Fibroblast of lung (primary cell): ENCODE data around the gene CCDC7. TPM values are rescaled to one million over a fixed set of nuclear protein-coding genes. Genes with fewer than 3 reads are reported as not detected.
"Not testable (repeated sequence)": the region's sequence is repeated elsewhere in the genome, so short reads cannot be mapped to it uniquely, and the experiment has no call there.

ENCODE experiments used
- DNase-seq, 2 donors: peaks; one replicate each; pipeline versions ENCODE4 v3.0.0 to v3.0.0-alpha.2; 2010; ENCODE audit warnings: low read depth in 2 of 2
- H2AFZ ChIP-seq: 2 replicates; pipeline ENCODE4 v1.5.1; 2012; ENCODE audit warnings: low read length, control low read depth, inconsistent platforms
- H3K27ac ChIP-seq: 2 replicates; pipeline ENCODE4 v1.5.1; 2011; ENCODE audit warnings: low read length, control low read depth; ENCODE audit not compliant: insufficient read depth
- H3K27me3 ChIP-seq: 2 replicates; pipeline ENCODE4 v1.5.1; 2011; ENCODE audit warnings: mild to moderate bottlenecking, low read length; ENCODE audit not compliant: control insufficient read depth, insufficient read depth
- H3K36me3 ChIP-seq: 2 replicates; pipeline ENCODE4 v1.5.1; 2011; ENCODE audit warnings: low read length; ENCODE audit not compliant: control insufficient read depth, insufficient read depth
- H3K4me1 ChIP-seq: 2 replicates; pipeline ENCODE4 v1.5.1; 2011; ENCODE audit warnings: low read length; ENCODE audit not compliant: control insufficient read depth, insufficient read depth; ENCODE audit errors: extremely low read depth
- H3K4me2 ChIP-seq: 2 replicates; pipeline ENCODE4 v1.5.1; 2011; ENCODE audit warnings: low read length, control low read depth; ENCODE audit not compliant: insufficient read depth; ENCODE audit errors: extremely low read depth
- H3K4me3 ChIP-seq, 4 experiments: fragments of 200-600 bp in 1 of 4; sonication (generic) in 1 of 4; replicated peaks in 1 of 4; 2 replicates each; pipeline ENCODE4 v1.5.1; 2011 to 2016; ENCODE audit warnings: low read length in 4 of 4, low read depth in 3 of 4, mild to moderate bottlenecking in 3 of 4, control low read depth in 2 of 4, inconsistent platforms in 1 of 4, mixed read lengths in 1 of 4; ENCODE audit not compliant: insufficient read depth in 1 of 4; ENCODE audit errors: control extremely low read depth in 1 of 4
- H3K79me2 ChIP-seq: 2 replicates; pipeline ENCODE4 v1.5.1; 2012; ENCODE audit warnings: mild to moderate bottlenecking, low read length, inconsistent platforms; ENCODE audit not compliant: control insufficient read depth, insufficient read depth
- H3K9ac ChIP-seq: 2 replicates; pipeline ENCODE4 v1.5.1; 2011; ENCODE audit warnings: mild to moderate bottlenecking, low read length, control low read depth; ENCODE audit not compliant: insufficient read depth
- H3K9me3 ChIP-seq: 2 replicates; pipeline ENCODE4 v1.5.1; 2012; ENCODE audit warnings: low read depth, low read length; ENCODE audit not compliant: control insufficient read depth, insufficient read depth
- H4K20me1 ChIP-seq: 2 replicates; pipeline ENCODE4 v1.5.1; 2011; ENCODE audit warnings: low read length; ENCODE audit not compliant: control insufficient read depth, insufficient read depth; ENCODE audit errors: extremely low read depth
- EZH2 ChIP-seq: IDR thresholded peaks from 2 replicates; pipeline ENCODE4 v1.5.1; 2012; ENCODE audit warnings: low read length, control low read depth, mild to moderate bottlenecking; ENCODE audit errors: missing control alignments
- polyA plus RNA-seq, 2 donors: library from polyadenylated mRNA; depleted of rRNA in 1 of 2; stranded (reverse) in 1 of 2; unstranded in 1 of 2; fragments of >200 nt; gene quantifications; 2 replicates each; pipeline ENCODE4 v1.2.1, GENCODE V29; 2011 to 2012; ENCODE audit warnings: missing spikeins in 1 of 2
- total RNA-seq: library from RNA; depleted of rRNA; stranded (reverse); fragments of >200 nt; gene quantifications from 2 replicates; pipeline ENCODE4 v1.2.1, GENCODE V29; 2014
- TF ChIP-seq, protein P1 (sequence below), 2 donors: IDR thresholded peaks in 1 of 2; conservative IDR thresholded peaks in 1 of 2; 1 replicate in 1 of 2; 2 replicates in 1 of 2; pipeline ENCODE4 v1.5.1; 2011 to 2012; ENCODE audit warnings: low read length in 2 of 2, control low read depth in 1 of 2, inconsistent platforms in 1 of 2, low read depth in 1 of 2, mild to moderate bottlenecking in 1 of 2

Gene CCDC7
- total and polyA plus RNA-seq, 2 donors (not counting 1 experiment from before 2014, with no cell fraction given): 1.0 to 19.5 TPM

DNA sequence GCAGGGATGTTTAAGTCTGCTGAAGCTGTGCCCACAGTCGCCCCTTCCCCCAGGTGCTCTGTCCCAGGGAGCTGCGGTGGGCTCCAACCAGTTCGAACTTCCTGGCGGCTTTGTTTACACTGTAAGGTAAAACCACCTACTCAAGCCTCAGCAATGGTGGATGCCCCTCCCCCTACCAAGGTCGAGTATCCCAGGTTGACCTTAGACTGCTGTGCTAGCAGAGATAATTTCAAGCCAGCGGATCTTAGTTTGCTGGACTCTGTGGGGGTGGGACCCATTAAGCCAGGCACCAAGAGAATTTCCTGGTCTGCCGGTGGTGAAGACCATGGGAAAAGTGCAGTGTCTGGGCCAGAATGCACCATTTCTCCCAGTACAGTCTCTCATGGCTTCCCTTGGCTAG lies 56.0 kb downstream of the CCDC7 start:
- Histone ChIP-seq H3K4me3 (no peak overlapping the region), H3K9me3 (no peaks in the 10 kb centered on the region), H3K27ac (no peak overlapping the region), H2AFZ (no peak overlapping the region), H3K27me3 (no peaks in the 10 kb centered on the region), H3K4me1 (no peaks in the 10 kb centered on the region), H3K36me3 (no peaks in the 10 kb centered on the region), H4K20me1 (no peaks in the 10 kb centered on the region), H3K9ac (no peak overlapping the region), H3K4me2 (no peak overlapping the region), H3K79me2 (no peaks in the 10 kb centered on the region)
- no peak for DNase-seq
- TF ChIP-seq, protein P1, sequence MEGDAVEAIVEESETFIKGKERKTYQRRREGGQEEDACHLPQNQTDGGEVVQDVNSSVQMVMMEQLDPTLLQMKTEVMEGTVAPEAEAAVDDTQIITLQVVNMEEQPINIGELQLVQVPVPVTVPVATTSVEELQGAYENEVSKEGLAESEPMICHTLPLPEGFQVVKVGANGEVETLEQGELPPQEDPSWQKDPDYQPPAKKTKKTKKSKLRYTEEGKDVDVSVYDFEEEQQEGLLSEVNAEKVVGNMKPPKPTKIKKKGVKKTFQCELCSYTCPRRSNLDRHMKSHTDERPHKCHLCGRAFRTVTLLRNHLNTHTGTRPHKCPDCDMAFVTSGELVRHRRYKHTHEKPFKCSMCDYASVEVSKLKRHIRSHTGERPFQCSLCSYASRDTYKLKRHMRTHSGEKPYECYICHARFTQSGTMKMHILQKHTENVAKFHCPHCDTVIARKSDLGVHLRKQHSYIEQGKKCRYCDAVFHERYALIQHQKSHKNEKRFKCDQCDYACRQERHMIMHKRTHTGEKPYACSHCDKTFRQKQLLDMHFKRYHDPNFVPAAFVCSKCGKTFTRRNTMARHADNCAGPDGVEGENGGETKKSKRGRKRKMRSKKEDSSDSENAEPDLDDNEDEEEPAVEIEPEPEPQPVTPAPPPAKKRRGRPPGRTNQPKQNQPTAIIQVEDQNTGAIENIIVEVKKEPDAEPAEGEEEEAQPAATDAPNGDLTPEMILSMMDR (conservative IDR thresholded peaks at IDR 0.05 in 1 of 2, IDR thresholded peaks at IDR 0.05 in 1 of 2; ENCODE audit: low read depth in 1 of 2, low read length in 2 of 2): no peak
- no peak for TF ChIP-seq EZH2

DNA sequence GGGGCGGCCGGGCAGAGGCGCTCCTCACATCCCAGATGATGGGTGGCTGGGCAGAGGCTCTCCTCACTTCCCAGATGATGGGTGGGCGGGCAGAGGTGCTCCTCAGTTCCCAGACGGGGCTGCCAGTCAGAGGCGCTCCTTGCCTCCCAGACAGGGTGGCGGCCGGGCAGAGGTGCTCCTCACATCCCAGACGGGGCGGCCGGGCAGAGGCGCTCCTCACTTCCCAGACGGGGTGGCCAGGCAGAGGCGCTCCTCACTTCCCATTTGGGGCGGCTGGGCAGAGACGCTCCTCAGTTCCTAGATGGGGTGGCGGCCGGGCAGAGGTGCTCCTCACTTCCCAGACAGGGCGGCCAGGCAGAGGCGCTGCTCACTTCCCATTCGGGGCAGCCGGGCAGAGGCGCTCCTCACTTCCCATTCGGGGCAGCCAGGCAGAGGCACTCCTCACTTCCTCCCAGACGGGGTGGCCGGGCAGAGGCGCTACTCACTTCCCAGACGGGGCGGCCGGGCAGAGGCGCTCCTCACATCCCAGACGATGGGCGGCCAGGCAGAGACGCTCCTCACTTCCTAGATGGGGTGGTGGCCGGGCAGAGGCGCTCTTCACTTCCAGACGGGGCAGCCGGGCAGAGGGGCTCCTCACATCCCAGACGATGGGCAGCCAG lies 60.0 kb downstream of the CCDC7 start:
- H3K9ac ChIP-seq, DNase-seq, H3K79me2 ChIP-seq, H3K27ac ChIP-seq, H2AFZ ChIP-seq, H3K4me2 ChIP-seq, H3K4me3 ChIP-seq, H3K27me3 ChIP-seq, H3K36me3 ChIP-seq, H3K9me3 ChIP-seq, H3K4me1 ChIP-seq, H4K20me1 ChIP-seq: not testable (repeated sequence)

DNA sequence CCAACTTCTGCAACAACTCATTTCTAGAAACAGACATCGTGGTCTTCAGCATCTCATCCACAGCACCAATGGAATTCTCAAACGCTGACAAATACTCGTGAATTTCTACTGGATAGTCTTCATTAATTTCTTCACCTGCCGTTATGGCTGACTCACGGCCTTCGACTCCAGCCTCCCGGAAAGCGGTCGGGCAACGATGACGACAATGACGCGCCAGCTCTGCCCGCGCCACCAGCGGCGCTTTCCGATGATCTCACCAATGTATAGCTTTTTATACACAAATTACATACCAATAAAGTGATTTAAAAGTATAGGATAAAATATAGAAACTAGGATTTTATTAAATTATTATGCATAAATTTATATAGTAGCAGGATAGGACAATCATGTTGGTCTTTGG lies 65.7 kb downstream of the CCDC7 start:
- Histone ChIP-seq H3K4me2 (no peak overlapping the region), H3K9me3 (no peaks in the 10 kb centered on the region), H3K27ac (no peak overlapping the region), H3K4me1 (no peaks in the 10 kb centered on the region), H3K4me3 (no peak overlapping the region), H4K20me1 (no peaks in the 10 kb centered on the region), H2AFZ (no peak overlapping the region), H3K36me3 (no peaks in the 10 kb centered on the region), H3K9ac (no peak overlapping the region), H3K27me3 (no peaks in the 10 kb centered on the region), H3K79me2 (no peaks in the 10 kb centered on the region)
- DNase-seq: no peak
- TF ChIP-seq, protein P1 (conservative IDR thresholded peaks at IDR 0.05 in 1 of 2, IDR thresholded peaks at IDR 0.05 in 1 of 2; ENCODE audit: low read depth in 1 of 2, low read length in 2 of 2): no peak
- no peak for TF ChIP-seq EZH2
